Hindlimb muscle (tissue), 1 donor: Measurements from ENCODE around the gene POLR2F. TPM values are rescaled to one million over a fixed set of nuclear protein-coding genes. Genes with fewer than 3 reads are reported as not detected.
A peak's percentile ranks its signal among the peaks of the same experiment; 100 is the strongest.
"Not testable (repeated sequence)": the region's sequence is repeated elsewhere in the genome, so short reads cannot be mapped to it uniquely, and the experiment has no call there.

Experiments used
- DNase-seq: peaks from one replicate; pipeline ENCODE4 v3.0.0-alpha.2; 2013
- polyA plus RNA-seq: library from polyadenylated mRNA; unstranded; fragments of 120-200 nt; gene quantifications from one replicate; pipeline ENCODE4 v1.2.1, GENCODE V29; 2013; ENCODE audit not compliant: insufficient read length

The POLR2F gene
- polyA plus RNA-seq, 1 donor, result 39.1 TPM

DNA sequence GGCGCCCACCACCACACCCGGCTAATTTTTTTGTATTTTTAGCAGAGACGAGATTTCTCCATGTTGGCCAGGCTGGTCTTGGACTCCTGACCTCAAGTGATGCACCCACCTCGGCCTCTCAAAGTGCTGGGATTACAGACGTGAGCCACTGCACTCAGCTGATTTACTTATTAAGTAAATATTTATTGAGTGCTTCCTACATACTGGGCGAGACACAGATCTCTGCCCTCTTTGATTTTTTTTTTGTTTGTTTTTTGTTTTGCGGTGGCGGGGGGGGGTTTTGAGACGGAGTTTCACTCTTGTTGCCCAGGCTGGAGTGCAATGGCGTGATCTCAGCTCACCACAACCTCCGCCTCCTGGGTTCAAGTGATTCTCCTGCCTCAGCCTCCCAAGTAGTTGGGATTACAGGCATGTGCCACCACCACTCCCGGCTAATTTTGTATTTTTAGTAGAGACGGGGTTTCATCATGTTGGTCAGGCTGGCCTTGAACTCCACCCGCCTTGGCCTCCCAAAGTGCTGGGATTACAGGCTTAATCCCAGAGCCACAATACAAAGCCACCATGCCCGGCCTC lies 2.4 kb downstream of the POLR2F start:
- DNase-seq, result not testable (repeated sequence)

DNA sequence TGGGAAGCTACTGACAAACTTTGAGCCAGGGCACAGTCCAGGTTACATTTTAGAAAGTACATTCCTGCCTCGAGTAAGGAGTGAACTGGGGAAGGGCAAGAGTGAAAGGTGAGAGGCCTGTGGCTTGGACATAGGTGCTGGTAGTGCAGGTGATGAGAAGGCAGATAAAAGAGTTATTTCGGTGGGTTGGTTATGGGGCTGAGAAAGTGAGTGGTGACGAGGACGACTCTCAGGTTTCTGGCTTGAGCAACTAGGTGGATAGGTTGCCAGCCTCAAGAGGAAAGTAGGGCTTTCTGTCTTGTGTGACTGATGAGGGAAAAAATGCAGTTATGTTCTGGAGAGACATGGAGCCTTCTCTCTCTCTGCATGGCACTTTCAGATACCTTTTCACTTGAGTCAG lies 3.7 kb downstream of the POLR2F start:
- no peak for DNase-seq

DNA sequence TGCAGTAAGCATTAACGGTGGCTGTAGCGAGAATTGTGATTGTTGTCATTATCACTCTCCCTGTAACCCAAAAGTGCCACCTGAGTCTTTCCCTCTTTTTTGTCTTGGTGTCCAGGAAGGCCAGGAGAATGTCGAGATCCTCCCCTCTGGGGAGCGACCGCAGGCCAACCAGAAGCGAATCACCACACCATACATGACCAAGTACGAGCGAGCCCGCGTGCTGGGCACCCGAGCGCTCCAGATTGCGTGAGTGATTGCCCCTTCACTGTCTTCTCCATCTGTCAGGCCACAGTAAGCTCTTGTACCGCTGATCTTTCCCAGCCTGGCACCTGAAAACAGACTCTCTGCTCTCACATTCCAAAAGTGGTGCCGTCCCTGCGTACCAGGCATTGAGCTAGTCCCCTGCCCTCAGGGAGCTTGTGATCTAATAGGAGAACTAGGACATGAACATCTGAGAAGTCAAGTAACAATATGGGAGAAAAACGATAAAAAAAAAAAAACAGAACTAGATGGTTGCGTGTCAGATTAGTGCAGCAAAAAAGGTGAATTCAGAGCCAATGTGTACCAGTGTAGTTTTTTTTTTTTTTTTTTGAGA lies 5.8 kb downstream of the POLR2F start:
- DNase-seq, result no peak

DNA sequence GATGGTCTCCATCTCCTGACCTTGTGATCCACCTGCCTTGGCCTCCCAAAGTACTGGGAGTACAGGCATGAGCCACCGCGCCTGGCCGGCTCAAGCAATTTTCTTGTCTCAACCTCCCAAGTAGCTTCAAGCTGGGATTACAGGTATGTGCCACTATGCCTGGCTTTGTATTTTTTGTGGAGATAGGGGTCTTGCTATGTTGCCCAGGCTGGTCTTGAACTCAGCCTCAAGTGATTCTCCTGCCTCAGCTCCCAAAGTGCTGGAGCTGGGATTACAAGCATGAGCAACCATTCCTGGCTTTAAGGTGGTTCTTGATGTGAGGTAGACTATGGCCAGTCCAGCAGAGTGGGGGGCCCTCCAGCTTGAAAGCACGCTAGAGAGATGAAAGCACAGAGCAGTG lies 7.6 kb downstream of the POLR2F start:
- no peak for DNase-seq

DNA sequence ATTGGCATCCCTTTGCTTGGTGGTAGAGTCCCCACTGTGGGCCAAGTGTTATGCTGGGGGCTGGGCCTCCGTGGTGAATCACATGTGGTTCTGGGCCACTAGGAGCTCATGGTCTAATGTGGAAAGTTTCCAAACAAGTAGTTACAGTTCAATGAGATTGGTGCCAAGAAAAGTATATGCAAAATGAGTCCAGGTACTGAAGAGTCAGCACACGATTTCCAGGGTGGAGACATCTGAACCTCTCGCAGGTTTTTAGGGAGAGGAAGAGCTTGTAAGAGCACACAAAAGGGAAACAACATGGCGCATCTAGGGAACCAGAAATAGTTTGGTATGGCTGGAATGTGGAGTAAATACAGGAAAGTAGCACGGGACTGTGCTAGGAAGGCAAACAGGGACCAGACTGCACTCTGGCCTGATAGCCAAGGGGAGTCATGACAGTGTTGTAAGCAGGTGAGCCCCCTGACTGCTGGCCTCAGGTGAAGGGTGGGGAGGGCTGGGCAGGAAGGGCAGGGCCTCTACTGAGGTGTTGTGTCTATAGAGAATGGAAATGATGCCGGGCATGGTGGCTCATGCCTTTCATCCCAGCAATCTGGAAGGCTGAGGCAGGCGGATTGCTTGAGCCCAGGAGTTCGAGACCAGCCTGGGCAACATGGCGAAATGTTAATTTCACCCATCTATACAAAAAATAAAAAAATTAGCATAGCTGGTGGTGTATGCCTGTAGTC lies 12.6 kb downstream of the POLR2F start:
- DNase-seq, result no peak

DNA sequence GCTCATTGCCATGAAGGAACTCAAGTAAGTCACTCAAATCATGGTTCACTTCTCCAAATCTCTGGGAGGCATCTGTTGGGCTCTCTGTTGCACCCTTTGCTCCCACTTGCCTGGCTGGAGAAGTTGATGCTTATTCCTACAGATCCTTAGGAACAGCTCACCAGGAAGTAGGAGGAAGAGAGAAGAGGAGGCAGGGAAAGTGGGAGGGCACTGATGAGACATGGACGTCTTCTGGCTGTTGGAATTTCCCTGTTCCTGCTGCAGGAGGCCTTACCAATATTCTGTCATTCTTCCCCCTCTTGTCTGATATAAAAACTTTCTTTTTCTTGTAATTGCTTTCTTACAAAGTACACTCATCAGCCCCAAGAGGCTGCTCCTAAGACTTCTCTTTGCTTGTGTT lies 13.6 kb downstream of the POLR2F start:
- DNase-seq, result no peak

DNA sequence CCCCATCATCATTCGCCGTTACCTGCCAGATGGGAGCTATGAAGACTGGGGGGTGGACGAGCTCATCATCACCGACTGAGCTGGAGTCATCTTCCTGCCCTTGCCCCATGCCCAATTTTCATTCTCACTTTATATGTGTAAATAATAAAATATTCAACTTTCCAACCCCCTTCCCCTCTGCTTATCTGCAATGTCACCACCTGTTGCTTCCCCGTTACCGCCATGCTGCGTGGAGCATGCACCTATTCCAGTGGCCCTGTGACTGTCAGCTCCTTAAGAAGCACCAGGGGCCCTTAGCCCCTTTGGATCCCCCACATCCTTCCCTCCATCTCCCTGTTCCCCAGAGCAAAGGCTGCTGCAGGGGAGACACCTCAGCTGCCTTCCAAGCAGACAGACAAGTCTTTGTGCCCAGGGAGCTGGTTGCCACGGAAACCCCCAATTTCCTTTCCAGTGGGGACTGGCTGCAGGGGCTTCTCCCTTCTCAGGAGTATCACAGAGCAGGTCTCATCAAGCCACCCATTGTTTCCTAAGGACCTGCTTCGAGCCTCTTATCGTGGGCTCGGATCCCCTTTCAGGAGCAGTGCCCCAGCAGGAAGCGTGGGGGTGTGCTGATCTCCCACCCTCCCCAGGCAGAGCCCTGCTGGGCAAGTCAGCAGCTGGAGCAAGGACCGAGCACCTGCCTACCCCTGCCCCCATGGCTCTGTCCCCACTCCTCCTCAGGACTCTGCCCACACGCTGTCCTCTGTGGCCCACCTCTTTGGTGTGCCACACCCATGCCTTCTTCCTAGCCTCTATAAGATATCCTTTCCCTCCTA lies 14.3 kb downstream of the POLR2F start:
- no peak for DNase-seq

DNA sequence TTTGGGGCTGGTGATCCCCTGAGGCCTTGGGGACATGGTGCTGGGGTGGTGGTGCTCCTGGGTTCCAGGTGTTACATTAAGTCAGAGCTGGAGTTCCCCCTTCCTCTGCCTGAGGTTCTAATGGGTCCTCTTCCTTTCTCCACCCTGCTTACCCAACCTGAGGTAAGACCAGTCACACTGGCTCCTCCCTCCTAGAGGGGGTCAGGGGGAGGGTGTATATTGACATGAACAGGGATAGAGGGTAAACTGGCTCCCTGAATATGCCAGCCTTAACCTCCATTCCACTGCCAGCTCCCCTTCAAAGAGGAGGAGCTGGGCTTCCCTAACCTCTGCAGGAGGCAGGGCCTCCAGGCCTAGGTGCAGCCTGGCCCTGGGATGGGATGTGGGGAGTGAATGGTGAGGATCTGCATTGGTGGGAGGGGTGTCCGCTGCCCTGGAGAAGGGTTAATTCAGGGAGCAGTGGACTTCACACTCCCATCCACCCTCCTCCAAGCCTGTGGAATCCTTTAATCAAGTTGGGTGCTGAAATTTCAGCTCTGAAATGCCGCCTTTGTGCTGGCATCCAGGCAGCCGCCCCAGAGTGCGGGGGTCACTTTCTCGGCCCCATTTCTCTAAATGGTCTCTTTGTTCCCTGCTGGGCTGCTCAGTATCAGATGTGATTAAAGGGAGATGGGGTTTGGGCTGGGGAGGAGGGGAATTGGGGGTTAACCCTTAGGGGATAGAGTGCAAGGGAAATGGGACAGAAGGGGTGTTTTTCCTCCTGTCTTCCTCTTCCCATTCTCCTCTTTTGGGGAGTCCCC lies 15.2 kb downstream of the POLR2F start:
- no peak for DNase-seq

DNA sequence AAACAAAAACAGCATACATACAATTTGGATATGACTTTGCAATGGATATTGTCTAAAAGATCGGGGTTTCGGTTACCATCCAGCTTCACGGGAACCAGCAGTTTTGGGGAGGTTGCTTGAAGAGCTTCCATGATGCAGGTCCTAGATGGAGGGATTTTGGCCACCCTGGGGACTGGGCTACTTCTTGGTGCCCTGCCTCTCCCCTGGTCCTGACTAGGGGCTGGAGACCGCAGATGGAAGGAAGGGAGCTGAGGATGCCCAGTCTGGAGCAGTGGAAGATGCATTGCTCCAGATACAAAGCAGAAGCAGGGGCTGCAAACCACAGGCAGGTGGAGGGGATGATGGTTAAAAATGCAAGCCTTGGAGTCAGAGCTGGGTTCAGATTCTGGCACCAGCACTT lies 17.4 kb downstream of the POLR2F start:
- DNase-seq, result no peak

DNA sequence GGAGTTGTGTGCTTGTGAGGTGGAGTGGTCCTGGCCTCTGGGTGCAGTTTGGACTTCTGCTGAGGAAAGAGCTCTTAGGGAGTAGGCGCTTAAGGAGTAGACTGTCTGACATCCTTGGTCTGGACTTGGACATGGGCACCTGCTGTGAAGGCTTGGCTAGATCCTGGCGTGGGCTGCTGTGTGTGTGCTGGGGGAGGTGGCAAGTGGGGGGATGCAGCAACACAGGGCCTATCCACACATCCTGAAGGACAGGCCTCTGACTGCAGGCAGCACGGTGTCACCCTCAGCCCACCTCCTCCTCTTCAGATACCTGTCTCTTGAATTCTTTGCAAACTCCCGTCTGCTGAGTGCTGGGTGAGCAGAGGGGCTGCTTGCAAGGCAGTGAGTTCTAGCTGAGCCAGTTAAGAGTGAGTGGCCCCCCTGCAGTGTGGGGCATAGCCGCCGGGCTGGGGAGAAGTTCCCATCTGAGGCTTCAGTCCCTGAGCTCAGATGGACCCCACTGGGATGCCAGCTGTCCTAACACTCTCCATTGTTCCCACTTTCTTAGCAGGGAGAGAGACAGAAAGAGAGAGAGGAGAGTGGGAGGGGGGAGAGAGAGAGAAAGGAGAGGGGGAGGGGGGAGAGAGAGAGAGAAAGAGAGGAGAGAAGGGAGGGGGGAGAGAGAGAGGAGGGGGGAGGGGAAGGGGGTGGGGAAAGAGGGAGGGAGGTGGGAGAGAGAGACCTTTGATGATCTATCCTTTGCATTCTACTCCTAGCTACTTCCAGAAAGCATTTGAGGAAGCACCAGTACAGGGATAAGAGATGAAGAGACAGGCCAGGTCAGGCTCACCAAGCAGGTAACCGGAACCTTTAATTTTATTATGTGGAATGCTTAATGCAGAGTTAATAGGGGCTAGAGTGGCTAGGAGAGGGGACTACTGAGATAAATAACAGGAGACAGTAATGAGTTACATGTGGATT lies 18.3 kb downstream of the POLR2F start:
- DNase-seq, result no peak

DNA sequence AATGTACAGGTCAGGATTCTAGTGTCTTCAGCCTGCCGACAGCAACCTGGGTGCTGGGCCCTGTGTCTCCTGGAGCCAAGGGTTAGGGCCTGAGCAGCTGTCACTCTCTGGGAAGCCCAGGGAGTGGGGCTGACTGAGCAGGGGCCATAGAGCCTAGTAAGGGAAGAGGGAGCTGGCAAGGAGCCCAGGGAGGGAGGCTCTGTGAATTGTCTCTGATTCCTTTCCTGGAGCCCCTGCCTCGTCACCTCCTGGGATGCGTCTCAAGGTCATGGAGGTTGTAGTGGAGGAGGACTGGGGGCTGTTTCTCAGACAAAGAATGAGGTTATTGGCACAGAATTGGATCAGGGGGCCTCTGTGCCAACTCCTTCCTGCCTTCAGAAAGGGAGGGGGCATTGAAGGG lies 19.0 kb downstream of the POLR2F start:
- peak; percentile 30 for DNase-seq

DNA sequence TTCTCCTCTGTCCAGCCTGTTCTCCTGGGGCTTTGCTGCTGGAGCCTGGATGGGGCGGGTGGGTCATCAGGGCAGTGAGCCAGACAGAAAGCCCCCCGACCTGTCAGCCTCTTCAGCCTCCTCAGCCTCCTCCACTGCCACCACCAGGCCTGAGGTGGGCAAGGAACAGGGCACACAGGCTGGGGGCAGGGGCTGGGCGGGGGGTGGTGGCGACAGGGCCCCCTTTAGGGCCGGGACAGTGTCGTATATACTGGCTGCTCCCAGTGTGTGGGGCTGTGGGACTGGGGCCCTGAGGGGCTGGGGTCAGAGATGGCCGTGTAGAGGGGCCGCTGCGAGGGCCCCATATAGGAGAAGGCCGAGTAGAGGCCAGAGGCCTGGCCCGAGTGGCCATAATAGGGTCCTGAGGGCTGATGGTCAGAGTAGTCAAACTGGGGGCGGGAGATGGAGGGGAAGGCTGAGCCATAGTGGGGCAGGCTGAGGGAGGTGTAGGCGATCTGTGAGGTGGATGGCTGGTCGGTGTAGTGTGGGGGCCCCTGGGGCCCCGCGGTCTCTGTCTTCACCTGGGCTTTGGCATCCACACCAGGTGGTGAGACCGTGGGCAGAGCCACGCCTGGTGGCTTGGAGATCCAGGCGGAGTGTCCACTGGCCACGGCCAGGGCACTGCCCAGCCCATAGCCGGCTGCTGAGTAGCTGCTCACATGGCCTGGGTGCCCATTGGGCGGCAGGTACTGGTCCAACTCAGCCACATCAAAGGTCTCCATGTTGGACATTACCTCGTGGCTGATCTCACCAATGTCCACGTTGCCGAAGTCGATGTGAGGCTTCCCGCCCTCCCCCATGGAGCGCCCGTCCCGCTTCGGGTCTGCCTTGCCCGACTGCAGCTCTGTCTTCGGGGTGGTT lies 20.0 kb downstream of the POLR2F start:
- no peak for DNase-seq

DNA sequence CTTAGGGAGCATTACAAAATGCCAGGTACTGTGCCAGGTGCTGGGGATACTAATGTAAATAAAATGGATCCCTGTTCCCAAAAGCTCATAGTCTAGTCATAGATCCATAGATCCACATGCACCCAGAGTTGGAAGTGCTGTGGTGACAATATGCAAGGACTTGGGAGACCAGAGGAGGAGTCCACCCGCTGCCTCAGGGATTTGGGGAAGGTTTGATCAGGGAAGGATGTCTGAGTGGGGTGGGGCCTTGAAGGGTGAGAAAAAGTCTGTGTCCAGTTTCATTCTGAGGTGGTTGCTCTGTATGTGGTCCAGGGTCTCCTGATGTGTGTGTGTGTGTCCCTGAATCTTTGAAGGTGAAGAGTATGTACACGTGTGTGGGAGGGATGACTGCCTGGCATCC lies 21.7 kb downstream of the POLR2F start:
- DNase-seq, result no peak

DNA sequence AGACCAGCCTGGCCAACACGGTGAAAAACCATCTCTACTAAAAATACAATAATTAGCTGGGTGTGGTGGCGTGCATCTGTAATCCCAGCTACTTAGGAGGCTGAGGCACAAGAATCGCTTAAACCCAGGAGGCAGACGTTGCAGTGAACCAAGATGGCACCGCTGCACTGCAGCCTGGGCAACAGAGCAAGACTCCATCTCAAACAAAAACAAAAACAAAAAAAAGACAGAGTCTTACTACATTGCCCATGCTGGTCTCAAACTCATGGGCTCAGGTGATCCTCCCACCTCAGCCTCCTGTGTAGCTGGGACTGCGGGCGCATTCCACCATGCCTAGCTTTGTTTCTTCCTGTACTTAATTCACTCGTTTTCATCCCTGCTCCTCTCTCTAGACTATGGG lies 22.5 kb downstream of the POLR2F start:
- not testable (repeated sequence) for DNase-seq

DNA sequence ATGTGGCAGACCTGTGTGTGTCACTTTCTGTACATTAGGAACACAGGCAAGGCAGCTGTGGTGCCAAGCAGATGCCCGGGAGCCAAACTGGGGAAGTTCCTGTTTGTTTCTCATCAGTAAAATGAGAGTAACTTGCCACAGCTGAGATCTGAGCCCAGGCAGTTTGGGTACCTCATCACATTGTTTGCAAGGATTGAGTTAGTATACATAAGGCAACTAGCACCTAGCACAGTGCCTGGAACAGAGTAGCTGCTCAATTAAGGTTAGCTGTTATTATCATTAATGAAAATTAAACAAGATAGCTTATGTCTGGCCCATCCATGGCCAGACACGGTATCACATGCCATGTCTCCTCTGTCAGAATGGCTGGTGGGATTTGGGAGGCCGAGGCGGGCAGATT lies 23.0 kb downstream of the POLR2F start:
- no peak for DNase-seq

DNA sequence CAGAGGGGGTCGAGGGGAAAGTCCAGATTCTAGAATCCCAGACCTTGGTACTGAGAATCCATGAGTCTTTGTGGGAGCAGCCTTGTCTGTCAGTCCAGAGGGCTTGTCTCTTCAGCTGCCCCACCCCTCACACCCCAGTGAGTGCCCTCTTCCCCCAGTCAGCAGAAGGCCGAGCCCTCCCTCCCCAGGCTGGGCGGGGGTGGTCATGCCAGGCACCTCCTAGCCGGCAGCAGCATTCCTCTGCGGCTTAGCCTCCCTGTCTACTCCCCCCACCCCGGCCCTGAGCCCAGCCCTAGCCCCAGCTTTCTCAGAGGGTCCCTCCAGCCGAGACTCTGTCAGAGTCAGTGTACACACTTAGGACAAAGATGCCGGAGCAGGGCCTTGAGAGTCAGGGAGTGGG lies 26.3 kb downstream of the POLR2F start:
- no peak for DNase-seq

DNA sequence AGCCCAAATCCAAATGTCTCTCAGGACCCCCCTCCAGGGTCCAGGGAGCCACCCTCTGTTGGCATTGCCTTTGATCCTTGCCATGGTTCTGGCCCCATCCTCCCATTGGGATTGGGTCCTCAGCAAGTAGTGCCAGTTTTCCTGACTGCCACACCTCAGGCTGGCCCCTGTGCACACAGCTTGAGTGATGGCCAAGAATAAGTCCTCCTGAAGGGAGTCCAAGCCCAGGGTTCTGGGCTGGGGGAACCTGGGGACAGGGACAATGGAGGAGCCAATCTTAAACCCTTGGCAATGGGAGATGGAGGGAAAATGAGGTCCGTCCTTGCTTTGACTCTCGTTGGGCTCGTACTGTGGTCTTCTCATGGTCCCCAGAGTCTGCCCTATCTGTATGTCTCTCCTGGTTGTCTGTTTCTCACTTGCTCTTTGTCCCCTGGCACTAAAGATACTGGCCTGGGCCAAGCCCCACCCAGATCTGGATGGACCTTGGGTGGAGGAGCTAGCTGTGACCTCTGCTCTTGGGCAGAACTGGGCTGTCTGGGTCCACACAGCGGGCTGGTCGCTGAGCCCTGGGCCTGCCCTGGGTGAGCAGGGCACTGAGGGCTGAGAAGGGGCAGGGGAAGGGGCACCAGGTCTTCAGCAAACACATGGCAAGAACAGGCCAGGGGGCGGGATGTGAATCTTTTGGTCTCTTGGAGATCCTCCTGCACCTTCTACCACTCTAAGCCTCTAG lies 27.9 kb downstream of the POLR2F start:
- DNase-seq, result no peak

DNA sequence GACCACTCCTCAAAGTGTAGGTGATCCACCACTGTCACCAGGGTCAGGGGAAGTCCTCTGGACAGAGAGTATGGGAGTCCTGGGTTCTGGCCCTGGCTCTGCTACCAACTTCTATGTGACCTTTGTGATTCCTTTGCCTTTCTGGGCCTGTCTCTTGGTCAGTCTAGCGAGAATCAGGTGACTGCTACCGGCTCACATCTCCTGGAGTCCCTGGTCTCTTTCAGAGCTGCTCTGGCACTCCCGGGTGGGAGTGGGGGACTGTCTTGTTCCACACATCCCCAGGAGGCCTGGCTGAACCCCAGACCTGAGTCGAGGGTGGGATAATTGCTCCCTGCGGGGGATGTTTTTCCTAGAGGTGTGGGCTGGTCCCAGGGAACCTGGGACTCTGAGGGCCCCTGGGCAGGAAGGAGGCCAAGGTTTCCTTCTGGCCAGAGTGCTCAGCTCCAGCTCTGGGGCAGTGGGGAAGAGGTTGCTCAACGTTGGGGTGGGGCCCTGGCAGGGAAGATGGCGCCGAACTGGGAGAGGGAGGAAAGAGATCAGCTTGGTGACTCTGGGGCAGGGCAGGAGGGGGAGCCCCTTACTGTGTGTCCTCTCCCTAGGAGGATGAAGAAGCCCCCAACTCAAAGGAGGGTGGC lies 28.8 kb downstream of the POLR2F start:
- no peak for DNase-seq
